GM12874 (cell line): ENCODE measurements around the gene PSMB7.

Source experiments
- TF ChIP-seq, protein P1 (sequence below): IDR thresholded peaks from 2 replicates; pipeline ENCODE4 v1.5.1; 2011; ENCODE audit warnings: low read depth, mild to moderate bottlenecking, control low read depth, low read length, moderate library complexity; ENCODE audit not compliant: insufficient read depth

The PSMB7 gene

DNA sequence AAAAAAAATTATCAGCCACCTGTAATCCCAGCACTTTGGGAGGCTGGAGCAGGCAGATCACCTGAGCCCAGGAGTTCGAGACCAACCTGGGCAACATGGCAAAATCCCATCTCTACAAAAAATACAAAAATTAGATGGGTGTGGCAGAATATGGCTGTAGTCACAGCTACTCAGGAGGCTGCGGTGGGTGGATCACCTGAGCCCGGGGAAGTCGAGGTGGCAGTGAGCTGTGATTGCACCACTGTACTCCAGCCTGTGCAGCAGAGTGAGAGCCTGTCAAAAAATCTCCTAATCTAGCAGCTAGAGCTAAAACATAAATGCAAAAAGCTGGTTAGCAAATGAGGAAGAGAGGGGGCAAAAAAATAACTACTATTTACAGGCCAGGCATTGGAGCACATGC, 12.0 kb downstream of the PSMB7 start:
- TF ChIP-seq, protein P1, sequence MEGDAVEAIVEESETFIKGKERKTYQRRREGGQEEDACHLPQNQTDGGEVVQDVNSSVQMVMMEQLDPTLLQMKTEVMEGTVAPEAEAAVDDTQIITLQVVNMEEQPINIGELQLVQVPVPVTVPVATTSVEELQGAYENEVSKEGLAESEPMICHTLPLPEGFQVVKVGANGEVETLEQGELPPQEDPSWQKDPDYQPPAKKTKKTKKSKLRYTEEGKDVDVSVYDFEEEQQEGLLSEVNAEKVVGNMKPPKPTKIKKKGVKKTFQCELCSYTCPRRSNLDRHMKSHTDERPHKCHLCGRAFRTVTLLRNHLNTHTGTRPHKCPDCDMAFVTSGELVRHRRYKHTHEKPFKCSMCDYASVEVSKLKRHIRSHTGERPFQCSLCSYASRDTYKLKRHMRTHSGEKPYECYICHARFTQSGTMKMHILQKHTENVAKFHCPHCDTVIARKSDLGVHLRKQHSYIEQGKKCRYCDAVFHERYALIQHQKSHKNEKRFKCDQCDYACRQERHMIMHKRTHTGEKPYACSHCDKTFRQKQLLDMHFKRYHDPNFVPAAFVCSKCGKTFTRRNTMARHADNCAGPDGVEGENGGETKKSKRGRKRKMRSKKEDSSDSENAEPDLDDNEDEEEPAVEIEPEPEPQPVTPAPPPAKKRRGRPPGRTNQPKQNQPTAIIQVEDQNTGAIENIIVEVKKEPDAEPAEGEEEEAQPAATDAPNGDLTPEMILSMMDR = no peak

DNA sequence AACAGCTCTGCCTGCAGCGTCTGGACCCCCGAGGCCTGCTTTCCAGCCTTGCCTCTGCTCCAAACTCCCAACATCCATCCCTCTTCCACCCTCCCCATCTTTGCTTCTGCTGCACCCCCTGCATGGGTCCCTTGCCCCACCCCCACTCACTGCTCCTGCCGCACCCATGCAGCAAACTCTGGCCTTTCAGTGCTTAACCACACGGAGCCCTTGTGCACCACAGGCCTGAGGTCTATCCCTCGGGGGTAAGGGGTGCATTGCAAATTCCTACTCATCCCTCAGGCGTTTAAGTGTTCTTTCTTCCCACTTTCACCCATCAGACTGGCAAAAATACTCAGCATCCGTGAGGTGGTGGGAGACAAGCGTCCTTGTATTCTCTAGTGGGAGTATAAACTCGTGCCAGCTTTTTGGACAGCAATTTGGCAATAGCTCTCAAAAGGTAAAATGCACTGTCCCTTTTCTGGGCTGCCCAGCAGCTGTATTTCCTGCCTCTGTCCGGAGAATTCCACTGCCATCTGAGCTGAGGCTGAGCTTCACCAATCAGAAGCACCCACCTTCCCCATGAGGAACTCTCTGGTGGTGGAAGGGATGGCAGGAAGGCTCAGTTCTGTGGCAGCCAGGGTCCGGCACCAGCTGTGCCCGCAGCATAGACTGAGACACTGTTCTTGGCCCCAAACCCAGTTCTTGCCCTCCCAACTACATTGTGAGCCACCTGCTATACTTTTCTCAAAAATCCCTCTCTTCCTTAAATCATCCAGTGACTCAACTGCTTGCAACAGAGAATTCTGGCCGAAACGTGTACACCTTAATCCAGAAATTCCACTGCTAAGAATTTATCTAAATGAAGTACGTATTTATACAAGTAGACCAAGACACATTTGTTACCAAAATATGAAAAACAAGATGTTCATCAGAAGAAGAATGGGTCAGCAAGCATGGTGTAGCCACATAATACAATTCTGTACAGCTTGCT, 15.0 kb downstream of the PSMB7 start:
- TF ChIP-seq, protein P1 = no peak

DNA sequence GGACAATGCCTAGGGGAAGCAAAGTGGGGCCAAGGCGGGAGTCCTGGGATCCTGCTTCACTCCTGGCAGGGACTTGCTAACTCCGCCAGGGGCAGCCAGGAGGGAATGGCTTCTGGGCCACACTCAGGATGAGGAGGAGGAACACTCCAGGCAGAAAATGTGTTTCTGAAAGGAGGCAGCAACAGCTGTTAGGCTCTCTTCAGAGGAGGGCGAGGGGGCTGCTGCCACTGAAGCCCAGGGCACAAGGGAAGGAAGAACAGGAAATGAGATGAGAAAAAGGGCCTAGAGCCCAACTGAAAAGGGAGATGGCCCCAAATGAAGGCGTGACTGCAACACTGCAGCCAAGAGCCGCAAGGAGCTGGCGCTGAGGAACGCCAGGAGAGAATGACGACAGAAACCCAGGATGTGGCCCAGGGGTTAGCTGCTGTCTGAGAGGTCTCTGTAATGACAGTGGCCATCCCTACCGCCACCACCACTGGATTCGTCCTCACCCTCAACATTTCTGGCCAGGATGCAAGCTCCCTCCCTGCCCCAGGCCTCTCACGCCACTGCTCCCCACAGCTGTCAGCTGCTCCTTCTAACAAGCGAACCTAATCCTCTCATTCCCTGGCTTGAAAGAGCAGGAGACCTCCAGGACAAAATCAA, 15.8 kb downstream of the PSMB7 start:
- TF ChIP-seq, protein P1 = no peak

DNA sequence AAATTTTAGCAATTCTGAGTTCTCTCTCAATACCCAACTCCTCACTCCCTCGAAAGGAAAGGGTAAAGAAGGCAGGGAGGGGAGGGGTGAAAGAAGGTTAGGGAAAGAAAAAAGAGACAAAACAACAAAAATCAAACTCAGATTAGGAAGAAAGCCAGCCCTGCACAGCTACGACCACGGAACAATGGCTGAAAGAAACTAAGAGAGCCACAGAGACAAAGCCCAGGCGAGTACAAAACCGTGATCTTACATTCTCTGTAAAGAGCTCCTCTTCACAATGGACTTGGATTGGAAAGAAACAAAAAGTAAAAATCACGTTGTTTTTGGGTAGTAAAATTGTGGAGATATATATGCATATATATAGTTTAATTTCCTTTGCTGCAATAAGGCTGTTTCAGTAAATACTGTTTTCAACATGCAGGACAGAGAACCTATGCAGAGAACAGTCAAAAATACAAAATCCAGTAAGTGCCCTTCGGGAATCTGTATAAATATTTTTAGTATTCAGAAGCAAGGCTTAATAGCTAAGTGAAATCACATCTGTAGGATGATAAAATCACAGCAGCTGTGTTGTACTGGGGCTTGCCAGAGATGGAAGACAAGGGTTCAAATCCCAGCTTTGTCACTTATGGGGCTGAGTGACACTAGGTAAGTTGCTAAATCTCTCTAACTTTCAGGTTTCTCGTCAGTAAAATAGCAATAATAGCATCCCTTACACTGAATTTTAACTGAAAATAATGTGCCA, 16.9 kb downstream of the PSMB7 start:
- TF ChIP-seq, protein P1 = no peak

DNA sequence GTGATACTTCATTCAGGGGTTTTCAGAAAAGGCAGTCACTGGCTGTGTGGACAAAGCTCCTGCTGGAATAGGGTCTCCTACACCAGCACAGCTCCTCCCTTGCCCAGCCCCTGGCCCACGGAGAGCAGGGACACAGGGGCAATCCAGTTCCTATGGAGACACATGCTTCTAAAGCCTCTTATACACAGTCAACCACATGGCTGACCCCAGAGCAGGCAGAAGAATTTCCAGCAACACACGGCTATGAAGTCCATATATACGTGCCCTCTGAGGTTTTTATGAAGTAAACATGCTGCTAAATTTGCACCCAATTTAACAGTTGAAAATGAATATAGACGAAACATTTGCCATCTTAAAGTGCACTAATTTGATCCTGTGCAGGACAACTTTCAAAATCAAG, 19.4 kb downstream of the PSMB7 start:
- TF ChIP-seq, protein P1 = no peak

DNA sequence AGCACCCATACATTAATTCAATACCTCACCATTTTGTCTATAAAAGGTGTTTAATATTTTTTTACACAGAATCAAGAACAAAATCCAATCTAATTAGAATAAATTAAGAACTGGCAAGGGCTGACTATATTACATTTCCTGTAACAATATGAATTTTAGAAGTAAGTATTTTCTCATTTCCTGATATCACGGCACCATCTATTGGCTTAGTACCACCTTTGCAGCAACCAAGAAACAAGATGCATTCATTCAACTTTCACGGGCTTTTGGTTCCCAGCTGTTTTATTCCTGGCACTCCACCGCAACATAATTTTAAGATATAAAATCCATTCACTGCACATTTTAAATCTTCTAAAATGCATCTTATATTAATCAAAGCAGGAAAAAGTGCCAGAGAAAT, 20.6 kb downstream of the PSMB7 start:
- TF ChIP-seq, protein P1 = no peak

DNA sequence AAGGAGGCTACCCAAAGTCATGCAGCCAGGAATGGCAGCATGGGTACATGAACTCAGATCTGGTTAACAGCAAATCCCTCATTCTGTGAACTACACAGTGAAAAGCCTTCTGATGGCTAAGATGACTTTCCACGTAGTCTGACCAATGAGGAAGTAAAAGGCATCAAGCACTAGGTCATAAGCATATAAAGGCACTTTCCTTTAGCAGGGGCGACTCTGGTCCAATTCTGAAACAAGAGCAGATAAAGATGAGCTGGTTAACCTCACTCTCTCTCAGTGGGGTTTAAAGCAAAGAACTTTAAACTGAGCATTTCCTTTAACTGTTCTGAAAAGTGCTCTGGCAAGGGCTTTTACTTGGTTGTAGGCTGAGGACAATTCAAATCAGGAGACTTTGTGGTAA, 21.1 kb downstream of the PSMB7 start:
- TF ChIP-seq, protein P1 = no peak
